ENCODE data around the gene MED15.

Gene MED15

GRCh38 chr22:20599117-20599516 lies 91.7 kb downstream of the MED15 start:
- DNase-seq (ENCODE audit: low read depth in 1 of 2, low spot score in 1 of 2): no peak

- DNase-seq (ENCODE audit: low read depth in 1 of 2, low spot score in 1 of 2): no peak
Observed at GRCh38 chr22:20600137-20600673, 92.8 kb downstream of the MED15 start.

GRCh38 chr22:20601308-20601707 lies 93.9 kb downstream of the MED15 start:
- no peak for DNase-seq (ENCODE audit: low read depth in 1 of 2, low spot score in 1 of 2)

GRCh38 chr22:20602609-20603164 lies 95.3 kb downstream of the MED15 start:
- no peak for DNase-seq (ENCODE audit: low read depth in 1 of 2, low spot score in 1 of 2)

GRCh38 chr22:20604092-20604747 lies 96.8 kb downstream of the MED15 start:
- no peak for DNase-seq (ENCODE audit: low read depth in 1 of 2, low spot score in 1 of 2)

GRCh38 chr22:20604776-20605221 lies 97.4 kb downstream of the MED15 start:
- DNase-seq (ENCODE audit: low read depth in 1 of 2, low spot score in 1 of 2): no peak

GRCh38 chr22:20605328-20605727 lies 97.9 kb downstream of the MED15 start:
- DNase-seq (ENCODE audit: low read depth in 1 of 2, low spot score in 1 of 2): no peak

- peak; percentile 26 to 43 for DNase-seq (ENCODE audit: low read depth in 1 of 2, low spot score in 1 of 2)
Observed at GRCh38 chr22:20606041-20606783, 98.8 kb downstream of the MED15 start.

GRCh38 chr22:20606784-20607128 lies 99.3 kb downstream of the MED15 start:
- DNase-seq (ENCODE audit: low read depth in 1 of 2, low spot score in 1 of 2): no peak

GRCh38 chr22:20607157-20607907 lies 99.9 kb downstream of the MED15 start:
- no peak for DNase-seq (ENCODE audit: low read depth in 1 of 2, low spot score in 1 of 2)

- DNase-seq (ENCODE audit: low read depth in 1 of 2, low spot score in 1 of 2): no peak
Observed at GRCh38 chr22:20610243-20610686, 102.9 kb downstream of the MED15 start.

GRCh38 chr22:20610757-20611156 lies 103.3 kb downstream of the MED15 start:
- no peak for DNase-seq (ENCODE audit: low read depth in 1 of 2, low spot score in 1 of 2)

GRCh38 chr22:20611418-20611817 lies 104.0 kb downstream of the MED15 start:
- DNase-seq (ENCODE audit: low read depth in 1 of 2, low spot score in 1 of 2): no peak

GRCh38 chr22:20613301-20613700 lies 105.9 kb downstream of the MED15 start:
- DNase-seq (ENCODE audit: low read depth in 1 of 2, low spot score in 1 of 2): no peak

- no peak for DNase-seq (ENCODE audit: low read depth in 1 of 2, low spot score in 1 of 2)
Observed at GRCh38 chr22:20615021-20615420, 107.6 kb downstream of the MED15 start.

- DNase-seq (ENCODE audit: low read depth in 1 of 2, low spot score in 1 of 2): no peak
Observed at GRCh38 chr22:20615533-20616450, 108.4 kb downstream of the MED15 start.

GRCh38 chr22:20616451-20617043 lies 109.1 kb downstream of the MED15 start:
- DNase-seq (ENCODE audit: low read depth in 1 of 2, low spot score in 1 of 2): no peak

GRCh38 chr22:20618488-20618887 lies 111.1 kb downstream of the MED15 start:
- no peak for DNase-seq (ENCODE audit: low read depth in 1 of 2, low spot score in 1 of 2)

GRCh38 chr22:20619045-20619892 lies 111.9 kb downstream of the MED15 start:
- no peak for DNase-seq (ENCODE audit: low read depth in 1 of 2, low spot score in 1 of 2)

All from stimulated activated CD4-positive, alpha-beta T cell treated with anti-CD3 and anti-CD28 coated beads, Interleukin-15, amount 100 ng/mL, for 1 hour (primary cell).